GM21529 (cell line): ENCODE data around the gene GID4.

ENCODE experiments used
- ATAC-seq: cut with Tn5 transposase; IDR thresholded peaks from one replicate; pipeline ENCODE4 v1.9.1; 2021; ENCODE audit not compliant: unreplicated experiment

GID4 gene

DNA sequence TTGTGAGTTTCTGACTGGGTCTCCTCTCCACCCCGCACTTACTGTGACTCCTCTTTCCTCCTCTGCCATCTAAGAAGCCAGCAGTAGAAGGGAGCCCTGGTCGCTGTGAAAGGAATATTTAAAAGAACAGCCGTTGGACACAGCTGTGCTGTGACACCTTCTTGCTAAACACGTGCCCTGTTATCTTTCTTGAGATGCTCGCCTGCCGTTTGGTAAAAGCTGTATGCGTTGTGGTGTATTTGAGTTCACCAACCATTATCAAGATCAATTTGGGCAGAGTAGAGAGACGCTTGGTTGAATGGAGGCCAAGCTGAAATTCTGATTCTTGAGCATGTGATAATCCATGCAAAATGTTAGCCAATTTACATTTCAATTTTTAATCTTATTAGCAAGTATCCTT lies 3.8 kb downstream of the GID4 start:
- no peak for ATAC-seq

DNA sequence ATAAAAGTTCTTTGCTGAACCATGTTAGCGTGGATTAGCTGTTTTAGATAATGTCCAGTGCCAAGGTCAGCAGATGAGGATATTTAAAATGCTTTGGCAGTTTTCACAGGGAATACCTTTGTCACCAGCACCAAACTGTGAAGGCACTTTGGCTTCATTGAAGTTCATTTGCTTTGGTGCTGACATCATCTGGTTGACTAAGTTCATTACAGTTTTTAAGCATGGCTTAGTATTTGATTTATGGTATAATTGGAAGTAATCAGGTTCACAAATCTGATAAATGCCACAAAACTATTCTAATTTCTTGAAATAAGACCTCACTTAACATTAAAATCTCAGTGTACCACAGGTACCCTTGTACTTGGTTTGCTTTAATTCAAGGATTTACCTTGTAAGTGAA lies 4.3 kb downstream of the GID4 start:
- no peak for ATAC-seq

DNA sequence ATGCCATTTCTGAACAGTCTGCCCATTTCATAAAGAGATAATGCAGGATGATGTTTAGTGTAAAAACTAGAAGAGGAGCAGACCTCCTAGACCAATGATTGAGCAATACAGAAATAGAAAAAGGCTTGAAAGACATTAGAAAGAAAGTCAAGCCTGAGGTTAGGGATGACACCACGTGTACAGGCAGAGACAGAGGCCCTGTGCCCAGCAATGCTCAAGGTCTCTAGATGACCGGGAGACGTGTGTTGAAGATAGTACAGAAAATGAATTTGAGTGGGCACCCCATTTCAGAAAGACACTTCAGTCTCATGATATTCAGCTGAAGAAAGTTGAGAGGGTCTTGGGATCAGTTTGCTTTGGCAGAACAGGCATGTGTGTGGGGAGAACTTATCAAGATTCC lies 5.4 kb downstream of the GID4 start:
- no peak for ATAC-seq

DNA sequence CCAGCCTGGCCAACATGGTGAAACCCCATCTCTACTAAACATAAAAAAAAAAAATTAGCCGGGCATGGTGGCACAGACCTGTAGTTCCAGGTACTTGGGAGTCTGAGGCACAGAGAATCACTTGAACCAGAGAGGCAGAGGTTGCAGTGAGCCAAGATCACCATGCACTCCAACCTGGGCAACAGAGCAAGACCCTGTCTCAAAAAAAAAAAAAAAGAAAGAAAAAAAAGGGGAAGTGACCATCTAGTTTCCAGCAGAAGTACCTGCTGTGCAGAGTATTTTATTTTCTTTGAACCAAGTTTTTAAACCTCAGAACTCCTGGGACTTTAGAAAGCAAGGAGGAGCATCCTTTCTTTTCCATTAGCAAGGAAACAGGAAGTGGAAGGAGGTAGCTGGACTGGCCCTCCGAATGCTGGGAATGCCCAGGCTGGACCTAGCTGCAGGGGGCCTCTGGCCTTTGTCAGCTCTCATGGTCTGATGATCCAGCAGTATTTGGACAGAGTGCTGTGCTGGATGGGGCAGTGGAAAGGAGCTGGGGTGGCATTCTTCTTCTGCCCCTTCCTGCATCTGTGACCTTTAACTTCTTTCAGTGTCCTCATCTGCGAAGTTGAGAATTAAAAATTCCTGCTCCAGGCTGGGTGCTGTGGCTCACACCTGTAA lies 6.6 kb downstream of the GID4 start:
- ATAC-seq: no peak

DNA sequence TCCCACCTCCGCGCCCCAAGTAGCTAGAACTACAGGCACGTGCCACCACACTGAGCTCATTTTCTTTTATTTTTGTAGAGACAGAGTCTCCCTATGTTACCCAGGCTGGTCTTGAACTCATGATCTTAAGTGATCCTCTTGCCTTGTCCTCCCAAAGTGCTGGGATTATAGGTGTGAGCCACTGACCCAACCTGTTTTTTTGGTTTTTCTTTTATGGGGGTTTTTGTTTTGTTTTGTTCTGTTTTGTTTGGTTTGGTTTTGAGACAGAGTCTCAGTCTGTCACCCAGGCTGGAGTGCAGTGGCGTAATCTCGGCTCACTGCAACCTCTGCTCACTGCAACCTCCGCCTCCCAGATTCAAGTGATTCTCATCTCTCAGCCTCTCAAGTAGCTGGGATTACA lies 16.4 kb downstream of the GID4 start:
- ATAC-seq: no peak

DNA sequence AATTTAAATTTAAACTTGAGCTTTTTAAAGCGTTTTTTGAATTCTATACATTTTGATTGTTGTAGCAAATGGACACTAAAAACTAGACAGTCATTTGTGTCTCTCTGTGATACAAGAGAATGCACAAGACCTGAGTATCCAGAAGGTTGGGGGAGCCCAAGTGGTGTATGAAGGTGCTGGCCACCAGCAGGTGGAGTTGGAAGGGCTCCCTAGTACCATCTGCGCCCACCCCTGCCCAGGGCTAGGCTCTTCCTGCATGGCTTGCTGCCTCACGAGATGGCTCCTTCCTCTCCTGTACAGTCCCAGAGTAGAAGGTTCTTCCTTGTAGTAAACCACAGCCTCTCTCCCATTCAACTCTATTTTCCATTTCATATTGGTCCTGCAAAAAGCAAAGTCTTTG lies 17.0 kb downstream of the GID4 start:
- no peak for ATAC-seq

DNA sequence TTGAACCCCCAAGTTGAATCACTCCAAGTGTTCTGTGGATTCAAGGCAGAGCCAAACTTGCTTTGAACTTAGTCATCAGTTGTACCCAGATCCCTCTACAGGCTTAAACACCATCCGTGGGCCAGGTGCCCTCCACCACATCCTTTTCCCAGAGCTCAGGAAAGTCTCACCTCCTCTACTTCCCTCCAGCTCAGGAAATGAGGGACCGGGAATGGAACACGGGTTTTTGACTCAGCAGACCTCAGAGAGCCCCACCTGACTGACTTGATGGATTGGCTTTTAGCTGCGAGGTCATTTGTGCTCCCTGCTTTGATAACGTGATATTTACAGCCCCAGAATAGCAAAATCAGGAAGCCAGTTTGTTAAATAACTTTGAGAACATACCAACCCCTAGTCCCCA lies 20.1 kb downstream of the GID4 start:
- no peak for ATAC-seq

DNA sequence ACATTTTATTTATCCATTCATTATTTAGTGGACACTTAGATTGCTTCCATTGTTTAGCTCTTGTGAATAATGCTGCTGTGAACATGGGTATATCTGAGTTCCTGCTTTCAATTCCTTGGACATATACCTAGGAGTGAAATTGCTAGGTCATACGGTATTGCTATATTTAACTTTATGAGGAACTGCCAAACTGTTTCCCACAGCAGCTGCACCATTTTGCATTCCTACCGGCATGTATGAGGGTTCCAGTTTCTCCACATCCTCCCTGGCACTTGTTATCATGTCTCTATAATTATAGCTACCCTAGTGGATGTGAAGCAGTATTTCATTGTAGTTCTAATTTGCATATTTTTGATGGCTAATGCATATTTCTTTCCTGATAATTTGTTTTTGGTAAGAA lies 24.8 kb downstream of the GID4 start:
- ATAC-seq: no peak

DNA sequence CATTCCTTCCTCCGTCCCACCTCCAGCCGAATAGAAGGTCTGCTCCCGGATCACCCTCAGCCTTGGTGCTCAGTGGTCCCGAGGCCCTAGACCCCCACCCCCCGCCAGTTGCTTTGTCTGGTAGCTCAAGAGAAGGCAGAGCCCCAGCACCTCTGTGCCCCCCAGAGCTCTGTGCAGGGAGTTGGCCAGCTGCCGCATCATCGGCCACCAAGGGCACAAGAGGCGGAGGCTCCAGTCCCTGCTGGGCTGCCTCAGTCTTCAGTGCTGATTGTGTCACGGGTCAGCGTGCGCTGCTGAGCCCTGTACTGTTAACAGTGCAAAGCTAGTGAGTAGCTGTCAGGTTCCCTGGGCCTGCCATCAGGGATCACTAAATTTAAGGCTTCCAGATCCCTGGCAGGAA lies 26.3 kb downstream of the GID4 start:
- ATAC-seq: no peak

DNA sequence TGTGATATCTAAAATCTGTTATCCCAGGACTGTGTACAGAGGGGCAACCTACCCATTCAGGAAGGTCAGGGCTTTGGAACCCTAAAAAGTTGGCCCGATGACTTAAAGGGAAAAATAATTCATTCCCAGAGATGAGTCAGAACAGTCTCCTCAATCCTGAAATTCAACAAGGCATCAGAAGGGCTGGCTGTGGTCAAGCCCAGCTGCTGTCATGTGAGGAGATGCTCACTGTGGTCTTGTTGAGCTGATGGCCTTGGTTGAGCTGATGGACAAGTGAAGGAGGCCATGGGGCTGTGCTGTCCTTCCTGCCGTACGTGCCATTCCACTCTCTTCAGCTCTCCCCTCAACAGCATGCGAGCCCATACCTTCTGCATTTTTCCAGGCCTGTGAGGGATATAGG lies 27.7 kb downstream of the GID4 start:
- no peak for ATAC-seq

DNA sequence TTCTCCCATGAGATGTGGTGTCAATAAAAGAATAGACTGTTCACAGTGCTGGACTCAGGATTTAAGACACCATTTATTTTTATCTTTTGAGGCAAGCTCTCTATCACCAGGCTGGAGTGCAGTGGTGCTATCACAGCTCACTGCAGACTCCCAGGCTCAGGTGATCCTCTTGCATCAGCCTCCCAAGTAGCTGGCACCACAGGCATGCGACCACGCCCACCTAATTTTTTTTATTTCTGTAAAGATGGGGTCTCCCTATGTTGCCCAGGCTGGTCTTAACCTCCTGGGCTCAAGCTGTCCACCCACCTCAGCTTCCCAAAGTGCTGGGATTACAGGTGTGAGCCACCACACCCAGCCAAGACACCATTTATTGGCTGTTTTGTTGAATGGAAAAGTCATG lies 29.9 kb downstream of the GID4 start:
- ATAC-seq: no peak

DNA sequence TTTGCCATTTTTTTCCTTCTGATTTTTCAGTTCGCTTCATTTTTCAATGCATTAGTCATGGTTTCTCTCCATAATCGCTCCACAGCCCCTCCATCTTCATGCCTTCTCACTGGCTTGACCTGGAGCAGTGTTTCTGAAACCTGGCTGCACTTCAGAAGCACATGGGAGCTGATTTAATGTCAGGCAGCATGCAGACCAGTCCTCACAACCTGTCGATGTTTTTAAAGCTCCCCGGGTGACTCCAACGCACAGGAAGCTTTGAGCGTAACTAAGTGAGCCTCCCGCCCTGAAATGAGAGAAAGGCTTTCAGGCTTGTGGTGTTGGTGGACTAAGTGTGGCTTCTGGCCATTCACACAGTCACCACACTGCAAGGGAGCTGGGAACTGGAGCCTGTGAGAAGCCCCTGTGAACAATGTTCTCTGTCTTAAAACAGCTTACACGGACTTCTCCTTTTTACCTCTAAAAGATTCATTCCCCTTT lies 31.7 kb downstream of the GID4 start:
- ATAC-seq: no peak

DNA sequence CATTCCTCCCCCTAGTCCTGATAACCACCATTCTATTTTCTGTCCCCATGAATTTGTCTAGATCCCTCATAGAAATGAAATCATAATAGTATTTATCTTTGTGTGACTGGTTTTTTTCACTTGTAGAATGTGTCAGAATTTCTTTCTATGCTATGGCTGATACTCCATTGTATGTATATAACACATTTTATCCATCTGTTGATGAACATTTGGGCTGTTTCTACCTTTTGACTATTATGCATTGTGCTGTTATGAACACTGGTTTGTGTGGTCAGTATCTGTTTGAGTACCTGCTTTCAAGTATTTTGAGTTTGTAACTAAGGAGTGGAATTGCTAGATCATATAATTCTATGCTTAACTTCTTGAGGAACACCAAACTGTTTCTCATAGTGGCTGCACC lies 32.5 kb downstream of the GID4 start:
- ATAC-seq: no peak

DNA sequence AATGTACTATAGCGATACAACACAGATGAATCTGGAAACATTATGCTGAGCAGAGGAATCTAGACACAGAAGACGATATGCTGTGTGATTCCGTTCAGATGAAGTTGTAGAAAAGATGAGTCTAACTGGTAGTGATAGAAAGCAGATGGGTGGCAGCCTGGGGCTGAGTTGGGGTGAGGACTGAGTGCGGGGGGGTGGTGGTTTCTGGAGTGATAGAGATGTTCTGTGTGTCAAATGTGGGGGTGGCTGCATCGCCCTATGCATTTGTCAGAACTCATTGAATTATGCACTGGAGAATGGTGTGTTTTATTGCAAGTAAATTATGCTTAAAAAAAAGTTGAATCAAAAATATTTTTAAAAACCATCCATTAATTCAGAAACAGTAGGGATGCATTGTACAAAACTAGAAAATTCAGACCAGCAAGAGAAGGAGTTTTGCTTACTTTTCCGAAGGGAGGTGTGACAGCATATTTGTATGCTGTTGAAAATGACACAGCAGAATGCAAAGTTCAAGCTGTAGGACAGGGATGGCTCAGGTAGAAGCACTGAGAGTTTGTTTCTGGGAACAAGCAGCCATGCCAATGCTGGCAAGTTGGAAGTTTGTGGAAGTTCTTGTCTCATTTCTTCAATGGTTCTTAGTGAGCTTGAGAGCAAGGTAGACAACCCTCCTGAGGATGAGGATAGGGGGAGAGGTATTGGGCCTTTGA lies 35.5 kb downstream of the GID4 start:
- ATAC-seq: no peak

DNA sequence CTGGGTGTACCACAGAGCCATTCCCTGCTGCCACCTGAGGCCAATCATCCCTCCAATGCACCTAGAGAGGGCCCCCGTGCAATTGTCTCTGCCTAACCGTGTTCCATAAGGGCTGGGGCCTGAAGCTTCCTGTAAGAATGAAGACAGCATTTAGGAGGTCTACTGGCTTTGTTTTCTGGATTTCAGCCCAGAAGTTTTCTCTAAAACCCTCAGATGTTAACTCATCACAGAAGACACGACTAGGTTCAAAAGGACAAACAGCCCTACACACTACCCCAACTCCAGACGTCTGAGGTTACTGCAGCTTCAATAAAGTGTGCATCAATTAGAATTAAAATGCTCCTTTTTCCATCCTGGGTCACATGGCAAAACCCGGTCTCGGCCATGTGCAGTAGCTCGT lies 37.7 kb downstream of the GID4 start:
- no peak for ATAC-seq

DNA sequence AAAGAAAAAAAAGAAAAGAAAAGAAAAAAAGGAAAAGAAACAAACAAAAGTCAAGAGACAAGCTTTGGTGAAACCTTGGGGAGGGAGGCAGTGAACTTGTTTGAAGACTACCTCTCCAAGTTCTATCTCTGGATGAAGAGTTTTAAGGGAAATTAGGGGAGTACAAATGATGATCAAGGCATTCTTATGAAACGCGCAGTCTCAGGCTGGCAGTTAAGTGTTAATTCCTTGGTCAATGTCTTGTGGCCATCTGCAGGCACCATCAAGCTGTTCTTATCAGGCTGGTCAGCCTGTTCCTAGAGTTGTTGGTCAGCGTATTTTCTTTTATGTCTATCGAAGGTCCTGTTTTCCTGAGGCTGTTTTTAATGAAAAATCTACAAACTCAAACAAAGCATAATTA lies 40.3 kb downstream of the GID4 start:
- ATAC-seq: no peak

DNA sequence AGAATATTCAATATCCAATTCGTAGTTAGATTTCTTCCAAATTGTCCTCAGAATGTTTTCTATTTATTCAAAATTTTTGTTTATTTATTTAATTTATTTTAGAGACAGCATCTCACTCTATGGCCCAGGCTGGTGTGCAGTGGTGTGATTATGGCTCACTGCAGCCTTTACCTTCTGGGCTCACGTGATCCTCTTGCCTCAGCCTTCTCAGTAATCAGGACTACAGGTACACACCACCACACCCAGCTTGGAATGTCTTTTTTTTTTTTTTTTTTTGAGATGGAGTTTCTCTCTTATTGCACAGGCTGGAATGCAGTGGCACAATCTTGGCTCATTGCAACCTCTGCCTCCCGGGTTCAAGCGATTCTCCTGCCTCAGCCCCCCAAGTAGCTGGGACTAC lies 45.0 kb downstream of the GID4 start:
- no peak for ATAC-seq

DNA sequence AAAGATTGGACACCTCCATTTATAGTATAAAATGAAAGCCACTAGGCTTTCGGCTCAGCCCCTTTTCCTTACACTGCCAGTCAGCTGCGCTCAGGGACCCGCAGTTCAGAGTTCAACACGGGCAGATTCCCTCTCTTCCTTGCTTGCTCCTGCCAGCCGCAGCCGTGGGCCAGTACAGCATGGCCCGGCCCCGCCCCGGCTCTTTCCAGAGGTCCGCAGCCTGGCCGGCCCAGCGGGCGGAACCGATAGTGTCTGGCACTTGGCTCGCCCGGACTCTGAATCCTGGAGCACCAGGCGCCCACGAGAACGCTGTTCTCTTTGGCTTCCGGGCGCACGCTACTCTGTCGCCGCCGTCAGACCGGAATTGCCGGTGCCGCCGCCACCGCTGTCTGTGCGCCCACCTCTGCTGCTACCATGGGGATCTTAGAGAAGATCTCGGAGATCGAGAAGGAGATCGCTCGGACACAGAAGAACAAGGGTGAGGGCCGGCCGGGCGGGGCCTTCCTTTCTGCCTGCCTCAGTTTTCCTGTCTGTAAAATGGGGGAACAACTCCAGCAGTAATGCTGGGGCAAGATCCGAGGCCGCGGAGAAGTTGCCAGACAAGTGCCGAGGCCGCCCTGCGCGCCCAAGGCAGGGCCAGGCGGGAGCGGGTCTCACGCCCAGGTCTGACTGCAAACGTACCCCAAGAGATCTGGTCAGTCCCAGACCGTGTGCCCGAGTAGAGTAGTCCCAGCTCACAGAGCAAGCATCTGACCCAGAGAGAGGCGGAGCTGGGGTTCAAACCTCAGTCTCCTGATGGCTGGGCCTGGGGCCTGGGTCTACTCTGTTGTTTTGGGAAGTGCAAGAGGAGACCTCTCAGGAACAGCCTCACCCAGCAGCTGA lies 48.6 kb downstream of the GID4 start, which contains the start of gene DRG2:
Gene DRG2 (plus strand): TSS at position 339 of the 882 bp plus-strand sequence. CDS start 76 bp downstream, at position 415.
- ATAC-seq: peak; percentile 80

DNA sequence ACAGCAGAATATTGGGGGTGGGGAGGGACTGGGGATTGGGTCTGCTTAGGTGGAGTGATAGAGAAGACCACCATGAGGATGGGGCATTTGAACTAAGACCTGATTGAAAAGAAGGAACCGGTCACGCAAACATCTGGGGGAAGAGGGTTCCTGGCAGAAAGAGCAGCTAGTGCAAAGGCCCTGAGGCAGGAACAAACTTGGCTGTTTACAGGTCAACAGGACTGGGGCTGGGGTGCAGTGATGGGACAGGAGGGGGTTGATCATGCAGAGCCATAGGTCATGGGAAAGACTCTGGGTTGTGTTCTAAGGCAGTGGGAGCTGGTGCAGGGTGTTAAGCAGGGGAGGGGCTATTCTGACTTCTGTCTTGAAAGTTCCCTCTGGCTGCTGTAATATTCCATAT lies 50.4 kb downstream of the GID4 start:
- ATAC-seq: no peak

DNA sequence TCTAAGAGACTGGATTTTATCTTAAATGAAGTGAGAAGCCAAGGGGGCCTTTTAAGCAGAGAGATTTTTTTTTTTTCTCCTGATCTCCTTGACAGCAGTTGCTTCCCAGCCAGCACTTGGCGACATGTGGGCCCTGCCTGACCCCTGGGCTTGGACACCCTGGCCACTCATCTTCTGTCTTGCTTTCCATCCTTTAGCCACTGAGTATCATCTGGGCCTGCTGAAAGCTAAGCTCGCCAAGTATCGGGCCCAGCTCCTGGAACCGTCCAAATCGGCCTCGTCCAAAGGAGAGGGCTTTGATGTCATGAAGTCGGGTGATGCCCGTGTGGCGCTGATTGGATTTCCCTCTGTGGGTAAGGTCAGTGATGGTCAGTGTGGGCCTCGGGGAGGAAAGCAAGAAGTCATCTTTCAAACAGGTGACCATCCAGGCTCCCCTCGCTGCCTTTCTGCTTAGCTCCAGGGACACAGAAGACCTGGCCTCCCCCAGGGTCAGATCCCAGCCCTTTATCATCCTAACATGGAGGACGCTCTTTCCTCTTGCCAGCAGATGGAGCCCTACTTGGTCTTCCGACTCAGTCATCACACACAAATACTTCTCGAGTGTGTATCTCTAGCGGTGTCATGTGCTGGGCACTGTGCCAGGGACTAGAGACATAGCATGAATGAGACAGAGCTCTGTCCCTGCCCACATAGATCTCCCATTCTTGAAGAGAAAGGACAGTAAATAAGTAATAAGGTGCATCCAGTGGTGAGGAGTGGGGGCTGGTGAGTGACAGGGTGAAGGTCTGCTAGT lies 54.6 kb downstream of the GID4 start:
- no peak for ATAC-seq

DNA sequence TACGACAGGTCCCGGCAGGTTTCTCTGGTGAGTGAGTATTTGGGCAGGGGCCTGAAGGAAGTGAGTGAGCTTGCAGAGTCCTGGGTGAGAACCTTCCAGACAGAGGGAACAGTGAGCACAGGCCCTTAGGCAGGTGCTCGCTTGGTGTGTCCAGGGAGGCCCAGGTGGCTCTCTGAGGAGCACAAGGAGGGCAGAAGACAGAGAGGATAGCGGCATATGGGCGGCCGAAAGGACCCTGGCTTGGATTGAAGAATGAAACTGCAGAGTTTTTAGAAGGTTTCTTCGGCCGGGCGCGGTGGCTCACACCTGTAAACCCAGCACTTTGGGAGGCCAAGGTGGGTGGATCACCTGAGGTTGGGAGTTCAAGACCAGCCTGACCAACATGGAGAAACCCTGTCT lies 55.2 kb downstream of the GID4 start:
- ATAC-seq: no peak
